Psoas muscle (tissue), 8 donors: ENCODE data around the gene NDUFB11. TPM values are rescaled to one million over a fixed set of nuclear protein-coding genes. Genes with fewer than 3 reads are reported as not detected.
A peak's percentile ranks its signal among the peaks of the same experiment; 100 is the strongest.

Experiments used
- ATAC-seq, 4 donors: fragments of 200-7000 bp; cut with Tn5 transposase; one replicate each; pipeline ENCODE4 v1.9.1; 2020; ENCODE audit warnings: moderate library complexity in 3 of 4, mild to moderate bottlenecking in 2 of 4
- DNase-seq, 2 donors: peaks; one replicate each; pipeline ENCODE4 v3.0.0-alpha.2; 2020
- H3K27ac ChIP-seq: fragments of 200-600 bp; one replicate; pipeline ENCODE4 v1.8.0; 2022
- H3K27me3 ChIP-seq, 3 donors: fragments of 200-600 bp in 1 of 3; one replicate each; pipeline versions ENCODE4 v1.6.1 to v1.8.0; 2013 to 2022; ENCODE audit warnings: low read length in 2 of 3, mild to moderate bottlenecking in 2 of 3, moderate library complexity in 1 of 3; ENCODE audit not compliant: insufficient read depth in 3 of 3
- H3K36me3 ChIP-seq, 2 donors: fragments of 200-600 bp in 1 of 2; one replicate each; pipeline versions ENCODE4 v1.6.1 to v1.8.0; 2013 to 2022; ENCODE audit warnings: low read depth in 1 of 2, mild to moderate bottlenecking in 1 of 2, moderate library complexity in 1 of 2; ENCODE audit not compliant: insufficient read depth in 1 of 2
- H3K4me1 ChIP-seq: fragments of 200-600 bp; one replicate; pipeline ENCODE4 v1.8.0; 2022
- H3K4me3 ChIP-seq: fragments of 200-600 bp; one replicate; pipeline ENCODE4 v1.8.0; 2022; ENCODE audit warnings: mild to moderate bottlenecking
- H3K9me3 ChIP-seq: fragments of 200-600 bp; one replicate; pipeline ENCODE4 v1.8.0; 2022
- CTCF ChIP-seq: fragments of 200-600 bp; IDR thresholded peaks from one replicate; pipeline ENCODE4 v1.8.0; 2022; ENCODE audit warnings: antibody characterized with exemption
- WGBS, 3 donors: extraction: QIAGEN DNeasy Blood & Tissue Kit; methylation state at CpG; one replicate each; pipeline versions ENCODE4 v1.1.6 to v1.1.7; 2013; 5-methylcytosine and 5-hydroxymethylcytosine counted together
- intact Hi-C, 2 donors: fragments of 100-400 bp; cut with DNase I; formaldehyde crosslinking; loops; one replicate each; pipeline versions ENCODE4 v1.11.0 to v1.14.2; 2022
- polyA plus RNA-seq, 3 donors: library from polyadenylated mRNA; stranded (reverse); fragments of 200-250 nt; gene quantifications; one replicate each; pipeline ENCODE4 v1.2.3, GENCODE V29; 2013
- total RNA-seq, 4 donors: library from RNA; stranded (reverse); fragmentation: NEBNext Ultra II Directional in 2 of 4; extraction: Animal tissue kit (Norgen Biotek cat#: 25700) in 2 of 4; gene quantifications; one replicate each; pipeline versions ENCODE4 v1.2.1 to v1.2.4, GENCODE V29; 2021 to 2023
- donor health status: healthy with polysubstance abuse.
- donor health status: DM: no; HTN: no; CAD: no; lungs with moderate emphysema.
- donor health status: Bipolar disorder and iron deficiency.
- donor health status: healthy.
- donor health status: DM: yes; HTN: yes; CAD: no.
- donor health status: DM: no; HTN: no; CAD: no.
- donor health status: DM: no; HTN: no; CAD: no.
- donor health status: DM: yes; HTN: yes; CAD: no.

The NDUFB11 gene
- total and polyA plus RNA-seq, 7 donors, result 142 to 207 (median 175) TPM

DNA sequence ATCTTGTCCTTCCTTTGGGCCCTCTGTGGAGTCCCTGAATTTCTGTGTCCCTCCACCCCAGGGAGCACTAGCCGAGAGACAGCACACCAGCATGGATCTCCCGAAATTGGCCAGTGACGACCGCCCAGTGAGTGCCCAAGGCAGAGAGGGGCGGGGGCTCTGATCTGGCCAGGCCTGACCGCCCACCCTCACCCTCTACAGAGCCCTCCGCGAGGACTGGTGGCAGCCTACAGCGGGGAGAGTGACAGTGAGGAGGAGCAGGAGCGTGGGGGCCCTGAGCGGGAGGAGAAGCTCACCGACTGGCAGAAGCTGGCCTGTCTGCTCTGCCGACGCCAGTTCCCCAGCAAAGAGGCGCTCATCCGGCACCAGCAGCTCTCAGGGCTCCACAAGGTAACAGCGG, 40.7 kb upstream of the NDUFB11 start:
- DNase-seq, result no peak
- intact Hi-C loops, result no loop called here
- no peak for TF ChIP-seq CTCF
- Histone ChIP-seq H3K36me3 (peaks cover 3 to 47% of the 10 kb centered on the region in 2 donors), H3K4me1 (peaks cover under 1% of the 10 kb centered on the region), H3K27ac (no peak overlapping the region), H3K4me3 (no peak overlapping the region), H3K9me3 (no peaks in the 10 kb centered on the region), H3K27me3 (peaks cover 0 to 7% (median 0%) of the 10 kb centered on the region in 3 donors)
- ATAC-seq, result no peak
- 72 to 96% (median 90%) methylated on average over 7 to 17 of the region's 17 CpGs for WGBS, 3 donors

DNA sequence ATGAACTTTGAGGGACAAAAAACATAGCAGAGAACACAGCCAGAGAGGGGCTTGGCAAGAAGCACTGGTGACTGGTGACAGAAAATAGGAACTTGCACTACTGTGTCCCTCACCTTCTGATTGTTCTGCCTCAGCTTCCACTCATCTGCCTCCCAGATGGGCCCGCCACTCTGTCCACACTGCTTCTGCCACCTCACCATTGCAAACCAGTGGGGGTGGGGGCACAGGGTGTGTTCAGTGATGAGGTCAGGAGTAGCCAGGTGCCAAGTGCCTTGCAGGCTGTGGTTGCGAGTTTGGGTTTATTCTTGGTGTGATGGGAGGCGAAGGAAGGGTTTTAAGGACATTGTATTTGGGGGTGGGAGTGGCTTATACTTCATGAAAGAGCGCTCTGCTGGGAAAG, 40.0 kb upstream of the NDUFB11 start:
- DNase-seq (no peak), ATAC-seq (peak in 1 of 4 donors; percentile 20)
- Histone ChIP-seq H3K4me3 (no peak overlapping the region), H3K27ac (no peak overlapping the region), H3K27me3 (peaks cover 0 to 7% (median 0%) of the 10 kb centered on the region in 3 donors), H3K4me1 (no peaks in the 10 kb centered on the region), H3K9me3 (no peaks in the 10 kb centered on the region), H3K36me3 (peaks cover 3 to 53% of the 10 kb centered on the region in 2 donors)
- TF ChIP-seq CTCF, result no peak
- intact Hi-C loops, result no loop called here
- 81 to 87% (median 84%) methylated on average over 3 to 4 of the region's 4 CpGs for WGBS, 3 donors

DNA sequence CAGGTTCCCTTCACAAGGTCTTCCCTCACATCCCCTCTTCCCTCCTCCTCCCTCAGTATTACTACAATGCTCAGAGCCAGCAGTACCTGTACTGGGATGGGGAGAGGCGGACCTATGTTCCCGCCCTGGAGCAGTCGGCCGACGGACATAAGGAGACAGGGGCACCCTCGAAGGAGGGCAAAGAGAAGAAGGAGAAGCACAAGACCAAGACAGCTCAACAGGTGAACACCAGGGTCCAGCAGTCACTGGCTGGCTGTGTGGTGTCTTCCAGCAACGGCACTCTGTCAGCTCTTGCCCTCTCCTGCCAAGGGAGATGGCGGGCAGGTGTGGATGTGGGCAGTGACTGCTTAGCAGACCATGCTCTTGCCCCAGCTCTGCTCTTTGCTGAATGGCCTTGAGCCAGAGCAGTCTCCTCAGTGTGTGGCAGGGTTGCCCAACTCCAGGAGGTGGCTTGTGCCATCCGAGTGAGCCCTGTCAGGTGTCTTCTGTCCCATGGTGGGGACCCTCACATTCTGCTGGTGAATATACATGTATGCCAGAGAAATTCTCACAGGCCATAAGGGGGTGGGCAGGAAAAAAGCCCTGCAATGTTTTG, 37.7 kb upstream of the NDUFB11 start:
- no peak for TF ChIP-seq CTCF
- H3K4me1 ChIP-seq, result no peaks in the 10 kb centered on the region
- H3K36me3 ChIP-seq, result peaks cover 3 to 75% of the 10 kb centered on the region in 2 donors
- 80 to 91% (median 86%) methylated on average over 8 to 9 of the region's 9 CpGs for WGBS, 3 donors
- peaks cover 0 to 26% (median 0%) of the 10 kb centered on the region in 3 donors for H3K27me3 ChIP-seq
- no peak overlapping the region for H3K4me3 ChIP-seq
- DNase-seq, result no peak
- no peak for ATAC-seq
- intact Hi-C loops, result no loop called here
- H3K27ac ChIP-seq, result no peak overlapping the region
- H3K9me3 ChIP-seq, result no peaks in the 10 kb centered on the region

DNA sequence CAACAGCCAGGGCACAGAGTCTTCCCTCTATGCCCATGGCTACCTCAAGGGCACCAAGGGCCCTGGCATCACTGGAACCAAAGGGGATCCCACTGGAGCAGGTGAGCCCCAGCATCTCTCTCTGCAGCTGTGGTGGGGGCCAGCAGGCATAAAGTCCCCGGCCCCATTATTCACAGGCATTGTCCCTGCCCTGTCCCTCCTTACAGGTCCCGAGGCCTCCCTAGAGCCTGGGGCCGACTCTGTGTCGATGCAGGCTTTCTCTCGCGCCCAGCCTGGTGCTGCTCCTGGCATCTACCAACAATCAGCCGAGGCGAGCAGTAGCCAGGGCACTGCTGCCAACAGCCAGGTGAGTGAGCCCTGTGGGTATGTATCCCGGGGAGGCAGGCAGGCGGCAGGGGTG, 36.8 kb upstream of the NDUFB11 start:
- peaks cover 0 to 28% (median 0%) of the 10 kb centered on the region in 3 donors for H3K27me3 ChIP-seq
- no peaks in the 10 kb centered on the region for H3K9me3 ChIP-seq
- WGBS, 3 donors, result 87 to 98% (median 95%) methylated on average over 6 to 10 of the region's 10 CpGs
- DNase-seq (no peak), ATAC-seq (no peak)
- intact Hi-C loops, result no loop called here
- H3K27ac ChIP-seq, result no peak overlapping the region
- no peak for TF ChIP-seq CTCF
- H3K4me3 ChIP-seq, result no peak overlapping the region
- H3K4me1 ChIP-seq, result no peaks in the 10 kb centered on the region
- peaks cover 3 to 76% of the 10 kb centered on the region in 2 donors for H3K36me3 ChIP-seq

DNA sequence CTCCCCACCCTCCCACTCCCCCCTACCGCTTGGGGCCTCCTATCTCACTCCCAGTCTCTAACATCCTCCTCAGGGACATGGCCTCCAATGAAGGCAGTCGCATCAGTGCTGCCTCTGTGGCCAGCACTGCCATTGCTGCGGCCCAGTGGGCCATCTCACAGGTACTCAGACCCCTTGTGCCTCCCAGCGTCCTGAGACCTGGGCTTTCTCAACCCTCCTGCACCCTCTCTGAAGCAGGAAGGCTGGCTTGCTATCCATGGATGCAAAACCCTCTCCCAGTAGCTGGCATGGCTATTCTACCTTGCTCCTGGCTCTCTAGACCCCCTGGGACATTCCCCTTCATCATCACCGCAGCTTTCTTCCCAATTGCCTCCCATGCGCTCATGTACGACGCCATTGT, 35.8 kb upstream of the NDUFB11 start:
- TF ChIP-seq CTCF, result no peak
- H3K4me1 ChIP-seq, result no peaks in the 10 kb centered on the region
- no peaks in the 10 kb centered on the region for H3K9me3 ChIP-seq
- intact Hi-C loops, result no loop called here
- peaks cover 0 to 33% (median 0%) of the 10 kb centered on the region in 3 donors for H3K27me3 ChIP-seq
- ATAC-seq (no peak), DNase-seq (no peak)
- H3K36me3 ChIP-seq, result peaks cover 3 to 74% of the 10 kb centered on the region in 2 donors
- 81 to 98% (median 92%) methylated on average over 5 to 8 of the region's 8 CpGs for WGBS, 3 donors
- no peak overlapping the region for H3K27ac ChIP-seq
- H3K4me3 ChIP-seq, result no peak overlapping the region
